ENCODE measurements around the gene OBSCN.
A peak's percentile ranks its signal among the peaks of the same experiment; 100 is the strongest.

The OBSCN gene

GRCh38 chr1:228407106-228408040 lies 199.5 kb downstream of the OBSCN start:
- TF ChIP-seq, protein P1, sequence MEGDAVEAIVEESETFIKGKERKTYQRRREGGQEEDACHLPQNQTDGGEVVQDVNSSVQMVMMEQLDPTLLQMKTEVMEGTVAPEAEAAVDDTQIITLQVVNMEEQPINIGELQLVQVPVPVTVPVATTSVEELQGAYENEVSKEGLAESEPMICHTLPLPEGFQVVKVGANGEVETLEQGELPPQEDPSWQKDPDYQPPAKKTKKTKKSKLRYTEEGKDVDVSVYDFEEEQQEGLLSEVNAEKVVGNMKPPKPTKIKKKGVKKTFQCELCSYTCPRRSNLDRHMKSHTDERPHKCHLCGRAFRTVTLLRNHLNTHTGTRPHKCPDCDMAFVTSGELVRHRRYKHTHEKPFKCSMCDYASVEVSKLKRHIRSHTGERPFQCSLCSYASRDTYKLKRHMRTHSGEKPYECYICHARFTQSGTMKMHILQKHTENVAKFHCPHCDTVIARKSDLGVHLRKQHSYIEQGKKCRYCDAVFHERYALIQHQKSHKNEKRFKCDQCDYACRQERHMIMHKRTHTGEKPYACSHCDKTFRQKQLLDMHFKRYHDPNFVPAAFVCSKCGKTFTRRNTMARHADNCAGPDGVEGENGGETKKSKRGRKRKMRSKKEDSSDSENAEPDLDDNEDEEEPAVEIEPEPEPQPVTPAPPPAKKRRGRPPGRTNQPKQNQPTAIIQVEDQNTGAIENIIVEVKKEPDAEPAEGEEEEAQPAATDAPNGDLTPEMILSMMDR (IDR thresholded peaks at IDR 0.05; ENCODE audit: insufficient read depth, low read depth, low read length, missing control alignments) = no peak
- no peak for DNase-seq (ENCODE audit: low read depth)
- peak overlapping the region; percentile 81 for H3K4me3 ChIP-seq (ENCODE audit: low read length)

GRCh38 chr1:228408041-228408868 lies 200.4 kb downstream of the OBSCN start:
- no peak overlapping the region for H3K4me3 ChIP-seq (ENCODE audit: low read length)
- TF ChIP-seq, protein P1 (IDR thresholded peaks at IDR 0.05; ENCODE audit: insufficient read depth, low read depth, low read length, missing control alignments) = no peak
- DNase-seq (ENCODE audit: low read depth) = no peak

GRCh38 chr1:228408869-228409805 lies 201.3 kb downstream of the OBSCN start:
- H3K4me3 ChIP-seq (ENCODE audit: low read length) = no peak overlapping the region
- TF ChIP-seq, protein P1 (IDR thresholded peaks at IDR 0.05; ENCODE audit: insufficient read depth, low read depth, low read length, missing control alignments) = no peak
- DNase-seq (ENCODE audit: low read depth) = no peak

DNA sequence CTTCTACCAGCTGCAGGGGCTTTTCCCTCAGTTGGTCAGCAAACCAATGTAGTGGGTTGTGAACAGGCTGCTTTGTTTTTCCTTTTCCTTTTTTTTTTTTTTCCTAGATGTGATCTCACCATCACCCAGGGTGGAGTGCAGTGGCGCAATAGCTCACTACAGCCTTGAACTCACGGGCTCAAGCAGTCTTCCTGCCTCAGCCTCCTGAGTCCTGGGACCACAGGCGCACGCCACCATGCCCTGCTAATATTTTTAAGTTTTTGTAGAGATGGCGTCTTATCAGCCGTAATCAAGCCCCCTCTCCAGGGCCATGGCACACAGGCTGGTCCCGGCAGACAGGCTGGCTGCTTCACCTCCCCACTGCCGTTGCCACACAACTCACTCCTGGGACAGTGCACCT lies 202.2 kb downstream of the OBSCN start:
- TF ChIP-seq, protein P1 (IDR thresholded peaks at IDR 0.05; ENCODE audit: insufficient read depth, low read depth, low read length, missing control alignments) = no peak
- H3K4me3 ChIP-seq (ENCODE audit: low read length) = no peak overlapping the region
- peak; percentile 66 for DNase-seq (ENCODE audit: low read depth)

- no peak overlapping the region for H3K4me3 ChIP-seq (ENCODE audit: low read length)
- TF ChIP-seq, protein P1 (IDR thresholded peaks at IDR 0.05; ENCODE audit: insufficient read depth, low read depth, low read length, missing control alignments) = no peak
- no peak for DNase-seq (ENCODE audit: low read depth)
These were observed 202.8 kb downstream of the OBSCN start for GRCh38 chr1:228410671-228411070.

- TF ChIP-seq, protein P1 (IDR thresholded peaks at IDR 0.05; ENCODE audit: insufficient read depth, low read depth, low read length, missing control alignments) = no peak
- H3K4me3 ChIP-seq (ENCODE audit: low read length) = no peak overlapping the region
- no peak for DNase-seq (ENCODE audit: low read depth)
These were observed 203.3 kb downstream of the OBSCN start for GRCh38 chr1:228411121-228411520.
